Measurements from ENCODE around the gene HAUS7.
A peak's percentile ranks its signal among the peaks of the same experiment; 100 is the strongest.

The HAUS7 gene

DNA sequence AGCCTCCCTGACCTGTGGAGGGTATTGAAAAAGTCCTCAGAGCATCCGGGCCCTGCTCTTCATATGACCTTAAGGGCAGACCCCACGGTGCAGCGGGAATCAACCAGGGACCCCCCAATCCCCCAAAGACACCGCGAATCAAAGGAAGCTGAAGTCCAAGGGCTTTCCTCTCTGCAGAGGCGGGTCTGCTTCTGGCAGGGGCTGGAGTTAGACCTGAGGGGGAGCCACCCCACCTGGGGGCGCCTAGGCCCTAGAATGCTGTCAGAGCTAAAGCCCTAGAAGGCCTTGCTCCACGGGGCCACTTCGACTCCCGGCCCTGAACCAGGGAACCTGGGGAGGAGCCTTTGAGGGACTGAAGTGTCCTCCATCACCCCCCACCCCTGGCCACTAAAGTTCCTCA lies 2.8 kb upstream of the HAUS7 start:
- Histone ChIP-seq H3K9me3 (ENCODE audit: control insufficient read depth, low read length) (no peaks in the 10 kb centered on the region), H3K27me3 (ENCODE audit: control insufficient read depth, insufficient read depth, low read length) (peaks cover 6% of the 10 kb centered on the region), H3K4me3 (ENCODE audit: low read length) (no peak overlapping the region), H3K9ac (ENCODE audit: low read length) (no peak overlapping the region), H3K4me1 (ENCODE audit: control insufficient read depth, insufficient read depth, low read length) (peaks cover 5% of the 10 kb centered on the region), H3K36me3 (ENCODE audit: control insufficient read depth, insufficient read depth, low read length) (no peaks in the 10 kb centered on the region)

DNA sequence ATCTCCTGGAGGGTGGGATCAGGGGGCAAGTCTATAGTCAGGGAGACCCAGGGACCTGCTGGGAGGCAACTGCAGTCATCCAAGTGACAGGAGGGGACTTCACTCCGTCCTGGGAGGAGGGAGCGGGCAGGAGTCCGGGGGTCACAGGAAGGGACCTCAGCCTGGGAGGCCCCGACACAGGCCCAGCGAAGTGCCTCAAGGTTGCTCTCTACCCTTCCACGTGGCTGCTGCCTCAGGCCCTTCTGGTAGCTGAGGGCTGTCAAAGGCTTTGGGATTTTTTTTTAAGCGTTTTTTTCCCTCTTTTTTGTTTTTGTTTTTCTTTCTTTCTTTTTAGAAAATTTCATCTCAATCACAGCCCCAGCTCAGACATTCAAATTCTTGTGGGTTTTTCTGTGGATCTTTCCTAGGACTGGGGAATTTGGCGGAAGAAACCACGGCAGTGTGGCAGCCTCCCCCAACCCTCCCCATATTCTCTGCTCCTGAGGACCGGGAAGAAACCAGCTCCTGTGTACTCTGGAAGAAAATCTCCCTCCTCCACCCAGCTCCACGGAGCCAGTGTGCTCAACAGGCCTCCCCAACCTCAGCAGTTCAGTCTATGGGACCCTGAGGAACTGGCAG lies 1.4 kb upstream of the HAUS7 start:
- Histone ChIP-seq H3K36me3 (ENCODE audit: control insufficient read depth, insufficient read depth, low read length) (no peaks in the 10 kb centered on the region), H3K9ac (ENCODE audit: low read length) (no peak overlapping the region), H3K4me1 (ENCODE audit: control insufficient read depth, insufficient read depth, low read length) (peaks cover 5% of the 10 kb centered on the region), H3K4me3 (ENCODE audit: low read length) (no peak overlapping the region), H3K27me3 (ENCODE audit: control insufficient read depth, insufficient read depth, low read length) (peaks cover 6% of the 10 kb centered on the region), H3K9me3 (ENCODE audit: control insufficient read depth, low read length) (no peaks in the 10 kb centered on the region)

DNA sequence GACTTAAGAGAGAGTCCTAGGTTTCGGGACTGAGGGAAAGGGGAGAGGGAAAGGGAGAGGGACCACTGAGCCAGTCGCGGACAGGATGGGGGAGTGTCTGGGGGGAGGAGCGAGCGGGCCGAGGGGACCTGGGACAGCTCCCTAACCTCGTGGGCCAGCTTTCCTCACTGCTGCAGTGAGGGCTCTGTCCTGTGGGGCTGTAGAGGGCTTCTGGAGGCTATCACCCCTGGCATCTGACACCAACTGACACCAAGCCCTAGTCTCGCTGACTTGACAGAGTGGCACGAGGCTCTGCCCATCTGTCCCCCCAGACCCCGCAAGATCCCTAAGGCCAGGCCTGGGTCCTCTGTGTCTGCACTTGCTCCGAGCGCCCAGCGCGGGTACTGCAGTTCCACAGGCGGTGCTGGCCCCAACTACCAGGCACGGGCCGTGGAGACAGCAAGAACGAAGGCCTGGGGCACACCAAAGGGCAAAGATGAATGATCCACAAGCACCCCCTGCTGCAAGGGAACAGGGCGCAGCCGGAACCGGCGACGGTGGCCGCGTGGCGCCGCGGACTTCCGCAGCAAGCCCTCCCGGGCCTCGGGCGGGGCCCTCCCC lies 465 bp downstream of the HAUS7 start:
- peak overlapping the region; percentile 53 for H3K9ac ChIP-seq (ENCODE audit: low read length)
- H3K9me3 ChIP-seq (ENCODE audit: control insufficient read depth, low read length): no peaks in the 10 kb centered on the region
- peaks cover 2% of the 10 kb centered on the region for H3K27me3 ChIP-seq (ENCODE audit: control insufficient read depth, insufficient read depth, low read length)
- peaks cover under 1% of the 10 kb centered on the region for H3K4me1 ChIP-seq (ENCODE audit: control insufficient read depth, insufficient read depth, low read length)
- no peaks in the 10 kb centered on the region for H3K36me3 ChIP-seq (ENCODE audit: control insufficient read depth, insufficient read depth, low read length)
- H3K4me3 ChIP-seq (ENCODE audit: low read length): peak overlapping the region; percentile 46

DNA sequence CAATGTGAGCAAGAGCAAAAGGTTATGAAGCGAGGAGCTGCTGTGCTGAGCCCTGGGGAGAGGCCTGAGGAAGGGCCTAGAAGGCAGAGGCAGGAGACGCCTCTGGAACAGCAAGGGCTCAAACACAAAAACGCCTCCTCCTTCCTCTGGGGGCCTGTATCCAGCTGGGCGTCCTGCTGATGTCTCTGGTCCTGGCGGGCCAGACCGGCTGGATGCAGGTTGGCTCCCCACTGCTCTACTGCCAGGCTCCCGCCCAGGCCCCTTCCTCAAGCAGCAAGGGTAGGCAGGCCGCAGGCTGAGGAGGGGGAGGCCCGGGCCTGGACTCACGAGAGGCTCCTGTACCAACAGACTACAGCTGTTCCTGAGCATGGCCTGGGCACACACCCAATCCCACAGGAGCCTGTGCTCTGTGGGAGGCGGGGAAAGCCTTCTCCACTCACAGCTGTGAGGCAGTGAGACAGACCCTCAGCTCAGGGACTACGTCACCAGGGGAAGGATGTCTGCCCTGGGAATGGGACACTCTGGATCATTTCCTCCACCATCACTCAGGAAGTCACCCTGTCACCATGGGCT lies 2.3 kb downstream of the HAUS7 start:
- Histone ChIP-seq H3K36me3 (ENCODE audit: control insufficient read depth, insufficient read depth, low read length) (no peaks in the 10 kb centered on the region), H3K4me1 (ENCODE audit: control insufficient read depth, insufficient read depth, low read length) (no peaks in the 10 kb centered on the region), H3K9ac (ENCODE audit: low read length) (no peak overlapping the region), H3K4me3 (ENCODE audit: low read length) (no peak overlapping the region), H3K9me3 (ENCODE audit: control insufficient read depth, low read length) (no peaks in the 10 kb centered on the region), H3K27me3 (ENCODE audit: control insufficient read depth, insufficient read depth, low read length) (no peaks in the 10 kb centered on the region)

DNA sequence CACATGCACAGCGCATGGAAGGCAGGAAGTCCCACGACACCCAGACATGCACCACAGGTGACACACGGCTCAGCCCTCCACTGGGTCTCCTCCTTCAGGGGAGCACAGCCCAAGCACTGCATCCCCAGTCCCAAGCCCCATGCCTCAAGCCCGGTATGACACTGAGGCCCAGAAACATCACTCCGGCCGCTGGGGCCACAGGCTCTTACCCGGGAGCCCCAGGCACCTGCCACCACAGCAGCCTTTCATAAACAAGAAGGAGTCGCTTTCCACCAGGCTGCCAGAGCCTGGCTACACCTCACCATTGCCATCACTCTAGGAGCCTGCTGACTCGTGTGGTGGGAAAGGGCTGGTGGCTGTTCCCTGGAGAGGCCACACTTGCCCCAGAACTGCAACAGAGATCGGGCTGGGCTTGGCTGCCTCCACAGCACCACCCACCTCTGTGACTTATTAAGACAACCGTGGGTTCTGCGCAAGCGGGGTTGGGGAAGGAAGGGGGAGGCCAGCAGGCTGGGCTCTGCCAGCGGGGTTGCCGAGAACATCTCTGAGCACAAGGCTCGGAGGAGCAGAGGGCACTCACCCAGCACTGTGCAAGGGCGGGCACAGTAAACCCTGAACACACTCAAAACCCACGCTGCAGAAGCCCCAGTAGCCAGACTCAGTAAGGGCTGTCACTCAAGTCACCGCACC lies 4.5 kb downstream of the HAUS7 start:
- H3K4me1 ChIP-seq (ENCODE audit: control insufficient read depth, insufficient read depth, low read length): no peaks in the 10 kb centered on the region

DNA sequence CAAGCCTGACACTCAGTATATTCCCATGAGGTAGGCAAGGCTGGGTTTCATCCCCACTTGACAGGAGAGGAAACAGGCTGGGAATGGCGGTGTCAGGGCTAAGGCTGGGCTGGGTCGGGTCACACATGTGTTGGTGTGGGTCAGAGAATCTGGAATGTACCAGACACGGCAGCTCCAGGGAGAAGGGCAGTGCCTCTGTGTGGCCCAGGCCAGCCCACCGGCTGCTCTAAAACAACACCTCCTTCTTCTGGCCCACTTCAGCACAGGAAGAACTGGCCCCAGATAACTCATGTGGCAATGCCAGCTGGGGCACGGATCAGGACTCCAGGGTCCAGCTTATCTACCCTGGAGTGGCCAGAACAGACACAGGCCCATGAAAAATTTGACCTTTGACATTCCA lies 6.3 kb downstream of the HAUS7 start:
- Histone ChIP-seq H3K36me3 (ENCODE audit: control insufficient read depth, insufficient read depth, low read length) (no peaks in the 10 kb centered on the region), H3K4me3 (ENCODE audit: low read length) (no peak overlapping the region), H3K9me3 (ENCODE audit: control insufficient read depth, low read length) (no peaks in the 10 kb centered on the region), H3K4me1 (ENCODE audit: control insufficient read depth, insufficient read depth, low read length) (no peaks in the 10 kb centered on the region), H3K9ac (ENCODE audit: low read length) (no peak overlapping the region), H3K27me3 (ENCODE audit: control insufficient read depth, insufficient read depth, low read length) (no peaks in the 10 kb centered on the region)

More for the DNA sequence above, 4.5 kb downstream of the HAUS7 start:
- H3K27me3 ChIP-seq (ENCODE audit: control insufficient read depth, insufficient read depth, low read length): no peaks in the 10 kb centered on the region
- H3K36me3 ChIP-seq (ENCODE audit: control insufficient read depth, insufficient read depth, low read length): no peaks in the 10 kb centered on the region
- H3K4me3 ChIP-seq (ENCODE audit: low read length): no peak overlapping the region
- no peaks in the 10 kb centered on the region for H3K9me3 ChIP-seq (ENCODE audit: control insufficient read depth, low read length)
- no peak overlapping the region for H3K9ac ChIP-seq (ENCODE audit: low read length)

DNA sequence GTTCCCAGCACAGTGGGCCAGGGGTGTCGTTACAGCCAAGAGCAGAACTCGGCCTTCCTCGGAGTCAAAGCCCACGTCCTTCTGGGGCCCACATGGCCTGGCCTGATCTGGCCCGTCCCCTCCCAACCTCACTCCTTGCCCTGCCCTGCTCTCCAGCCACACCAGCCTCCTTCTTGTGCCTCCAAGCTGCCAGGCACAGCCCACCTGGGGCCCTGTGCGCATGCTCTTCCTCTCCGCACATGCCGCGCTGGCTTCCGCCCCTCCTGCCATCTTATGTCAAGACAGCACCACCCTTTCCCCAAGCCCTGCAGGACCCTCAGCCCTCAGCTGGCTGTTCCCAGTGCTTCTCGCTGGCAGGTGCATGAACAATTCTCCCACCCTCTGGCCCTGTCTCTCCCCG lies 6.8 kb downstream of the HAUS7 start:
- no peak overlapping the region for H3K9ac ChIP-seq (ENCODE audit: low read length)
- no peak overlapping the region for H3K4me3 ChIP-seq (ENCODE audit: low read length)
- no peaks in the 10 kb centered on the region for H3K36me3 ChIP-seq (ENCODE audit: control insufficient read depth, insufficient read depth, low read length)
- H3K9me3 ChIP-seq (ENCODE audit: control insufficient read depth, low read length): no peaks in the 10 kb centered on the region
- no peaks in the 10 kb centered on the region for H3K4me1 ChIP-seq (ENCODE audit: control insufficient read depth, insufficient read depth, low read length)
- H3K27me3 ChIP-seq (ENCODE audit: control insufficient read depth, insufficient read depth, low read length): no peaks in the 10 kb centered on the region

DNA sequence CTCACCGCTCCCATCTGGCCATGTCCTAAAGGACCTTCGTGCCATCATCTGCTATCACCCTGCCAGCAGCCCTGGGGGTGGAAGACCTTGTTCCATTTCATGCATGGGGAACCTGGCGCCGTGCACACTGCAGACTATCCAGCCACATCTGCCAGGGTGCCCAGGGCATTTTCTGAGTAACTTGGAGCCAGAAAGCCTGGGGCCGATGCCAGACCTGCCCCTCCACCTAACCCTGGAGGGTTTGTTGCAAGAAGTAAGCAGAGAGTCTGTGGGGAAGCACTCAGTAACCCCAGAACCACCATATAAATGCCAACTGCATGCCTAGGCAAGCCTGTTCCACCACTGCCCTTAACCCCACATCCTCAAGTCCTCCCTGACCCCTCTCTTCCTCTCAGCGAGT lies 7.3 kb downstream of the HAUS7 start:
- Histone ChIP-seq H3K9me3 (ENCODE audit: control insufficient read depth, low read length) (no peaks in the 10 kb centered on the region), H3K4me1 (ENCODE audit: control insufficient read depth, insufficient read depth, low read length) (no peaks in the 10 kb centered on the region), H3K27me3 (ENCODE audit: control insufficient read depth, insufficient read depth, low read length) (no peaks in the 10 kb centered on the region), H3K9ac (ENCODE audit: low read length) (no peak overlapping the region), H3K4me3 (ENCODE audit: low read length) (no peak overlapping the region), H3K36me3 (ENCODE audit: control insufficient read depth, insufficient read depth, low read length) (no peaks in the 10 kb centered on the region)

DNA sequence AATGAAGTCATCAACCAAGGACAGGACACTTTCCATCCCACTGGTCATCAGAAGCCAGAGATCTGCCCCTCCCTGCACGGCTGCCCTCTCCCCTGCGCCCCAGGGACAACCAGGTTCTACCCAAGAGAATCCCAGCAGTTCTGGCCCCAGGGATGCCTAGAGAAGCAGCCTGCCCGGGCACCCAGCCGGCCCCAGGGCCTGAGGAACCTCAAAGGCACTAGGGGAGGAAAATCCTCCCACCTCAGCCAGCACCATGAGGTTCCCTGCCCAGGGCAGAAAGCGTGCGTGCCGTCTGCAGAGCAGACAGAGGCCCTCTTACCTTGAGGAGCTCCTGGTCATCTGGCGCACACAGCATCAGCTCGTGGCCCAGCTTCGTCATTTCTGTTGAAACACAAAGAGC lies 8.1 kb downstream of the HAUS7 start:
- Histone ChIP-seq H3K36me3 (ENCODE audit: control insufficient read depth, insufficient read depth, low read length) (no peaks in the 10 kb centered on the region), H3K4me3 (ENCODE audit: low read length) (no peak overlapping the region), H3K27me3 (ENCODE audit: control insufficient read depth, insufficient read depth, low read length) (no peaks in the 10 kb centered on the region), H3K4me1 (ENCODE audit: control insufficient read depth, insufficient read depth, low read length) (no peaks in the 10 kb centered on the region), H3K9ac (ENCODE audit: low read length) (no peak overlapping the region), H3K9me3 (ENCODE audit: control insufficient read depth, low read length) (no peaks in the 10 kb centered on the region)

DNA sequence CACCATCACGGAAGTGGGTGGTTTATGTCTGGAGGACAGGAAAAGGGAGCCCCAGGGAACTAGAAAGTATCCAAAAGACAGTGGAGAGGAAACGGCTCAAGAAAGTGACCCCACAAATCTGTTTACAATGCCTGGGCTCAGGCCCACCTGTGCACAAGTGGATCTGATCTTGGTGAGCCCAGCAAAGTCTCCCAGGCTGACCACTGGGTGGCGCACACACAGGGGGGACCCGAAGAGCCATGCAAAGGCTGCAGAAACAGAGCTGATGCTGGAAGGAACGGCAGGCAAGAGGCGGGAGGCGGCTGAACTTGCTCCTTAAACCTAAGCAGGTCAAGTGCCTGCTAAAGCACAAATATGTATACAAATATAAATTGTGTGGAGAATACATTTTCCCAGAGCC lies 9.6 kb downstream of the HAUS7 start:
- Histone ChIP-seq H3K9me3 (ENCODE audit: control insufficient read depth, low read length) (no peaks in the 10 kb centered on the region), H3K4me1 (ENCODE audit: control insufficient read depth, insufficient read depth, low read length) (no peaks in the 10 kb centered on the region), H3K9ac (ENCODE audit: low read length) (no peak overlapping the region), H3K27me3 (ENCODE audit: control insufficient read depth, insufficient read depth, low read length) (no peaks in the 10 kb centered on the region), H3K4me3 (ENCODE audit: low read length) (no peak overlapping the region), H3K36me3 (ENCODE audit: control insufficient read depth, insufficient read depth, low read length) (no peaks in the 10 kb centered on the region)

DNA sequence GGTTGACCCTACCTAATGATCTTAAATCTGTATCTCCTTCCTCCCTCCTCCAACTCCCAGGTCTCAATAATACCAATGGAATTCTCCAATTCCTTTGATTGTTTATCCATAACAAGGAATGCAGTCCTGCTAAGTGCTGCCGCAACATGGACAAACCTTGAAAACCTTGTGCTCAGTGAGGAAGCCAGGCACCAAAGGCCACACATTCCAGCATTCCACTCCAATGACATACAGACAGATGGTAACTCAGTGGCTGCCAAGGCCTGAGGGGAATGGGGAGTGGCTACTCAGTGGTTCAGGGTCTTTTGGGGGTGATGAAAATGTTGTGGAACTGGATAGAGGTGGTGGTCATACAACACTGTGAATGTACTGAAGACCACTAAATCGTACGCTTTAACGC lies 10.4 kb downstream of the HAUS7 start:
- no peak overlapping the region for H3K4me3 ChIP-seq (ENCODE audit: low read length)
- H3K27me3 ChIP-seq (ENCODE audit: control insufficient read depth, insufficient read depth, low read length): no peaks in the 10 kb centered on the region
- no peak overlapping the region for H3K9ac ChIP-seq (ENCODE audit: low read length)
- no peaks in the 10 kb centered on the region for H3K36me3 ChIP-seq (ENCODE audit: control insufficient read depth, insufficient read depth, low read length)
- H3K9me3 ChIP-seq (ENCODE audit: control insufficient read depth, low read length): no peaks in the 10 kb centered on the region
- H3K4me1 ChIP-seq (ENCODE audit: control insufficient read depth, insufficient read depth, low read length): no peaks in the 10 kb centered on the region

DNA sequence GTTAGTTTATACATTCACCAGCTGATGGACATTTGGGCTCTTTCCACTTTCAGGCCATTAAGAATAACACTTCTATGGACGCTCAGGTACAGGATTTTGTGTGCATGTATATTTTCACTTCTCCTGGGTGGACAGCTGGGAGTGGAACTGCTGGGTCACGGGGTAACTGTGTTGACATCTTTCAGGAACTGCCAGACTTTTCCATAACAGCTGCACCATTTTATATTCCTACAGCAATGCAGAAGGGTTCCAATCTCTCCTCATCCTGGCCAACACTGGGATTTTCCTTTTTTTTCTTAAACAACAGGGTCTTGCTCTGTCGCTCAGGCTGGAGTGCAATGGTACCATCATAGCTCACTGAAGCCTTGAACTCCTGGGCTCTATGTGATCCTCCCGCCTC lies 11.9 kb downstream of the HAUS7 start:
- no peaks in the 10 kb centered on the region for H3K27me3 ChIP-seq (ENCODE audit: control insufficient read depth, insufficient read depth, low read length)
- H3K4me3 ChIP-seq (ENCODE audit: low read length): no peak overlapping the region
- no peak overlapping the region for H3K9ac ChIP-seq (ENCODE audit: low read length)
- H3K36me3 ChIP-seq (ENCODE audit: control insufficient read depth, insufficient read depth, low read length): no peaks in the 10 kb centered on the region
- H3K9me3 ChIP-seq (ENCODE audit: control insufficient read depth, low read length): no peaks in the 10 kb centered on the region
- no peaks in the 10 kb centered on the region for H3K4me1 ChIP-seq (ENCODE audit: control insufficient read depth, insufficient read depth, low read length)

Data from mucosa of stomach (tissue), 1 donor.